Stimulated activated CD8-positive, alpha-beta memory T cell treated with anti-CD3 and anti-CD28 coated beads, Interleukin-4, amount 100 ng/mL, for 1 hour (primary cell): Measurements from ENCODE around the gene HSD3B1.
"Not testable (repeated sequence)": the region's sequence is repeated elsewhere in the genome, so short reads cannot be mapped to it uniquely, and the experiment has no call there.

Experiments used
- DNase-seq, 2 donors: peaks; one replicate each; pipeline ENCODE4 v3.0.0-alpha.2; 2020; ENCODE audit warnings: low read depth in 2 of 2, low spot score in 1 of 2

HSD3B1 gene

DNA sequence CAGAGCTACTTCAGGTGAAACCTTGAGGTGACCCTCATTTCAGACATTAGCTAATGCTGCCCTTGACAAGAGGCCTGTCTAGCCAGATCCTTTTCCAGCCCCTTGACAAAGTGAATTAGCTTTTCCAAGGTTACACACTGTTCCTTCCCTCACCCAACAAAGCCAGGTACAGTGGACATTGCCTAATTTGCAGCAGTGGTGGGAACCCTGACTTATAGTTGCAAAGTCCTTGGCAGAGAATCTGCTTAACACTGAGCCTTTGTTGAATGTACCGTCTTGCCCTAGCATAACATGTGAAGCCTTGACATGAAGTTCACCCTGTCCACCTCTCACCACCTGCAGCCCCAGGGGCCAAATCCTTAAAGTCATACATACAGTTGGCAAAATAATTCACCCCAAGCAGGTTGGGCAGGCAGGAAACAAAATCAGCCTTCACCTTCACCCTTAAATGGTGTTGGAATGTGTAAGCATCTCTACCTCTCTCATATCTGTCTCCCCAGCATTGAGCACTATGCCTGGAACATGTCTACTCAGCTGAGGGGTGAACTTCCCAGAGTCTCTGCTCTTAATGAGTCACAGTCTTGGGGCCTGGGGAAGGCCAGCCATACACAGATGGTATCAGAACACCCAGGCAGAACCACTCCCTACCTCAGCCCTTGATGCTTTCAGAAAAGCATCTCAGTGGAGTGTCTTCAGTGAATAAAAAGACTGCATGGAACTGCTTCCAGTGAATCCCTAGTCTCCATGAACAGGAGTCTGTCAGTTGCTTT is 46.5 kb downstream of the HSD3B1 start:
- not testable (repeated sequence) for DNase-seq

DNA sequence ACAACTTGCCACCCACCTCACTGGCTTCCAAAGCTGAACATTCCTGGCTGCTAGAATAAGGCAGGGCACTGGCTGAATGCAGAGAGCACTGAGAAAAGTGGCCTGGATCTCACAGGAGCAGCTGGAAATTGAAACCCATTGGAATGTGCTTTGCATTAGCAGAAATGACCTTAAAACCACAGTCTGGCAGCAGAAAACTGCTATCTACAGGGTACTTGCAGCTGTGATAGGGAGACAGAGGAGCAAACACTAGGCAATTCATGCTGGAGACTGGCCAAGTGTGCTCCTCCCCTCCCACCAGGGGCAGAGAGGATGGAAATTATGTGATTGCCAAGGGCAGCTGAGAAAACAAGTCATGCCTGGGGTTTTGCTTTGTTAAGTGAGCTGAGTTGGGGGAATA is 47.2 kb downstream of the HSD3B1 start:
- no peak for DNase-seq

DNA sequence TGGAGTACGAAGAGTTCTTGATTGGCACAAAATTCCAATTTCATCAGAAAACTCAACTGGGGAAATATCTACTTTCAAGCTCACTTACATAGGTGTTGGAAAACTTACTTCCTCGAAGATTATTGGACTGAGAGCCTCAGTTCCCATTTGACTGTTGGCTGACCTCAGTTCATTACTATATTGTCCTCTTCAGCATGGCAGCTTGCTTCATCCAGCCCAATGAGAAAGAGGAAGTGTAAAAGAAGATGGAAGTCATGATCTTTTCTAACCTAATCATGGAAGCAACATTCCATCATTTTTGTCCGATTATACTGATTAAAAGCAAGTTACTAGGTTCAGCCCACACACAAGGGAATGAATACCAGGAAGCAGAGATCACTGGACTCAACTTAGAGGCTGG is 49.4 kb downstream of the HSD3B1 start:
- no peak for DNase-seq

DNA sequence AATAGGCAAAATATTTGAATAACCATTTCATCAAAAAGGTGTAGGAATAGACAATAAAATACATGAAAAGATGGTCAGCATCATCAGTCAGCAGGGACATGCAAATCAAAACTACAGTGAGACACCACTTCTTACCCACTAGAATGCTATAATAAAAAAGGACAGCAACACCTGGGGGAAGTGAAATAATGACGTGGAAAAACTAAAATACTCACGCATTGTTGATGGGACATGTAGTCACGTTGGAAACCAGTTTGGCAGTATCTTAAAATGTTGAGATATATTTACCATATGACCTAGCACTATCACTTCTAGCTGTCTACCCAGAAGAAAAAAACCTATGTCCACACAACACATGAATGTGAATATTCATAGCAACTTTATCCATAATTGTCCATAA is 53.4 kb downstream of the HSD3B1 start:
- not testable (repeated sequence) for DNase-seq

DNA sequence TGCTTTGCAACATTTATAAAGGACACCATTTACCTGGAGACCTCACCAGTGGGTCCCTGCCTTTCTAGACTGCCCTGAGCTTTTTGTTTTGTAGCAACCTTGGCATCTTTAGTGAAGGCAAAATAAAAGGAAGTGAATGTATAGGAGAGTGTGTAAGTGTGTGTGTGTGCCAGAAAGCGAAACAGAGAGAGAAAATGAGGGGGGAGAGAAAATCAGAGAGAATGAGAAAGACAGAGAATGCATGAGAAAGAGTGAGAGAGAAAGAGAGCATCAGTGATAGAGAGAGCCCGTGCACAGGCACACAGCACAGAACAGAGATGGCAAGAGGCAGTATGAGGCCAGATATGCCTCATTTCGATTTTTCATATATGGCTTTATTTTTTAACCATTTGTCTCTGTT is 57.5 kb downstream of the HSD3B1 start:
- DNase-seq = no peak
